SU-DHL-6 (cell line): ENCODE data around the gene KYAT1.

Experiments
- H2AFZ ChIP-seq: fragments of 200-600 bp; sonication (generic); 2 replicates; pipeline ENCODE4 v1.6.1; 2014; ENCODE audit warnings: low read depth, mild to moderate bottlenecking, moderate library complexity, mixed read lengths, antibody characterized with exemption, low read length; ENCODE audit not compliant: severe bottlenecking
- H3F3A ChIP-seq: fragments of 200-600 bp; shearing (Covaris generic); 2 replicates; pipeline ENCODE4 v1.6.0; 2016; ENCODE audit warnings: antibody characterized with exemption, mild to moderate bottlenecking; ENCODE audit not compliant: insufficient read depth
- H3K27ac ChIP-seq: fragments of 200-600 bp; sonication (generic); 2 replicates; pipeline ENCODE4 v1.5.1; 2016; ENCODE audit warnings: low read depth, mild to moderate bottlenecking, low read length, moderate library complexity, mixed read lengths
- H3K27me3 ChIP-seq: fragments of 200-600 bp; sonication (generic), shearing (Covaris generic); 2 replicates; pipeline ENCODE4 v1.6.0; 2014; ENCODE audit warnings: mild to moderate bottlenecking, low read length
- H3K36me3 ChIP-seq: fragments of 200-600 bp; sonication (generic); 2 replicates; pipeline ENCODE4 v1.6.1; 2014; ENCODE audit warnings: mild to moderate bottlenecking, low read length, mixed read lengths
- H3K4me2 ChIP-seq: fragments of 300-600, 200-600 bp; shearing (Covaris generic), sonication (generic); 2 replicates; pipeline ENCODE4 v1.6.0; 2014; ENCODE audit warnings: low read length, low read depth, mild to moderate bottlenecking; ENCODE audit not compliant: poor library complexity, severe bottlenecking
- H3K4me3 ChIP-seq: fragments of 200-600 bp; sonication (generic); 2 replicates; pipeline ENCODE4 v1.5.1; 2014; ENCODE audit warnings: antibody characterized with exemption, low read length, mild to moderate bottlenecking, mixed read lengths; ENCODE audit not compliant: insufficient read depth, poor library complexity, severe bottlenecking
- H3K79me2 ChIP-seq: fragments of 200-600 bp; sonication (generic); 2 replicates; pipeline ENCODE4 v1.6.1; 2014; ENCODE audit warnings: mild to moderate bottlenecking, low read length, moderate library complexity; ENCODE audit not compliant: insufficient read depth
- H3K9ac ChIP-seq: fragments of 200-600 bp; sonication (generic); 2 replicates; pipeline ENCODE4 v1.7.0; 2014; ENCODE audit warnings: mild to moderate bottlenecking, low read length
- H3K9me2 ChIP-seq: fragments of 200-600 bp; sonication (generic); replicated peaks from 2 replicates; pipeline ENCODE4 v1.6.1; 2014; ENCODE audit warnings: low read length; ENCODE audit not compliant: insufficient read depth
- H3K9me3 ChIP-seq: fragments of 200-600 bp; sonication (generic); 2 replicates; pipeline ENCODE4 v1.6.1; 2014; ENCODE audit warnings: low read length, mixed read lengths; ENCODE audit not compliant: insufficient read depth
- H4K20me1 ChIP-seq: fragments of 200-600 bp; sonication (generic); 2 replicates; pipeline ENCODE4 v1.6.1; 2014; ENCODE audit warnings: low read depth, mild to moderate bottlenecking, antibody characterized with exemption, low read length, moderate library complexity, mixed read lengths
- CTCF ChIP-seq: fragments of 200-600 bp; sonication (generic); IDR thresholded peaks from one replicate; pipeline ENCODE4 v1.5.1; 2017; ENCODE audit warnings: antibody characterized with exemption, mild to moderate bottlenecking, low read length, moderate library complexity; ENCODE audit not compliant: insufficient read depth, poor library complexity, severe bottlenecking
- EZH2phosphoT487 ChIP-seq: fragments of 200-600 bp; sonication (generic), shearing (Covaris generic); conservative IDR thresholded peaks from 2 replicates; pipeline ENCODE4 v1.6.1; 2018; ENCODE audit warnings: mild to moderate bottlenecking, antibody characterized with exemption, low read length, moderate library complexity, mixed read lengths

The KYAT1 gene

GRCh38 chr9:128891321-128892220 is 9.8 kb upstream of the KYAT1 start:
- H3K9me3 ChIP-seq, result no peaks in the 10 kb centered on the region
- H3K36me3 ChIP-seq, result no peaks in the 10 kb centered on the region
- H3F3A ChIP-seq, result no peaks in the 10 kb centered on the region
- H2AFZ ChIP-seq, result no peak overlapping the region
- no peak overlapping the region for H3K27ac ChIP-seq
- H3K4me2 ChIP-seq, result no peak overlapping the region
- no peaks in the 10 kb centered on the region; the same call in 1 of the 2 replicates for H4K20me1 ChIP-seq
- H3K27me3 ChIP-seq, result no peaks in the 10 kb centered on the region
- H3K9ac ChIP-seq, result no peak overlapping the region
- no peak for TF ChIP-seq EZH2phosphoT487
- no peak for TF ChIP-seq CTCF
- H3K9me2 ChIP-seq, result no peaks in the 10 kb centered on the region
- H3K79me2 ChIP-seq, result peaks cover 34% of the 10 kb centered on the region
- H3K4me3 ChIP-seq, result no peak overlapping the region

GRCh38 chr9:128887914-128888350 is 6.2 kb upstream of the KYAT1 start:
- peaks cover 66% of the 10 kb centered on the region for H3K79me2 ChIP-seq
- no peaks in the 10 kb centered on the region; the same call in 1 of the 2 replicates for H4K20me1 ChIP-seq
- H3K36me3 ChIP-seq, result no peaks in the 10 kb centered on the region
- H3K9me2 ChIP-seq, result no peaks in the 10 kb centered on the region
- TF ChIP-seq CTCF (no peak), EZH2phosphoT487 (no peak)
- H3K27ac ChIP-seq, result no peak overlapping the region
- no peaks in the 10 kb centered on the region for H3K27me3 ChIP-seq
- no peaks in the 10 kb centered on the region for H3F3A ChIP-seq
- H2AFZ ChIP-seq, result no peak overlapping the region
- no peak overlapping the region for H3K4me3 ChIP-seq
- H3K4me2 ChIP-seq, result no peak overlapping the region
- no peaks in the 10 kb centered on the region for H3K9me3 ChIP-seq
- H3K9ac ChIP-seq, result no peak overlapping the region

- H3K9ac ChIP-seq, result no peak overlapping the region
- H3K79me2 ChIP-seq, result peaks cover 74% of the 10 kb centered on the region
- H3F3A ChIP-seq, result no peaks in the 10 kb centered on the region
- H3K27me3 ChIP-seq, result no peaks in the 10 kb centered on the region
- no peak overlapping the region for H3K27ac ChIP-seq
- no peaks in the 10 kb centered on the region for H3K9me3 ChIP-seq
- no peak overlapping the region for H3K4me2 ChIP-seq
- TF ChIP-seq EZH2phosphoT487 (no peak), CTCF (no peak)
- H3K9me2 ChIP-seq, result no peaks in the 10 kb centered on the region
- no peaks in the 10 kb centered on the region; the same call in 1 of the 2 replicates for H4K20me1 ChIP-seq
- H3K36me3 ChIP-seq, result no peaks in the 10 kb centered on the region
- no peak overlapping the region for H3K4me3 ChIP-seq
- no peak overlapping the region for H2AFZ ChIP-seq
Observed at GRCh38 chr9:128887049-128887448, 5.3 kb upstream of the KYAT1 start.
